SW 1271 (cell line): Measurements from ENCODE around the gene DBX1.
"Not testable (repeated sequence)": the region's sequence is repeated elsewhere in the genome, so short reads cannot be mapped to it uniquely, and the experiment has no call there.

ENCODE experiments used
- DNase-seq, 2 experiments: peaks; one replicate each; lab custom pipeline; 2025; lab: John Stamatoyannopoulos, UW

DBX1 gene

GRCh38 chr11:20160425-20161229 is at the start of gene DBX1:
TSS of gene DBX1 (minus strand) at chr11:20160475. CDS start at chr11:20160324, 151 bp downstream.
- DNase-seq = no peak

DNA sequence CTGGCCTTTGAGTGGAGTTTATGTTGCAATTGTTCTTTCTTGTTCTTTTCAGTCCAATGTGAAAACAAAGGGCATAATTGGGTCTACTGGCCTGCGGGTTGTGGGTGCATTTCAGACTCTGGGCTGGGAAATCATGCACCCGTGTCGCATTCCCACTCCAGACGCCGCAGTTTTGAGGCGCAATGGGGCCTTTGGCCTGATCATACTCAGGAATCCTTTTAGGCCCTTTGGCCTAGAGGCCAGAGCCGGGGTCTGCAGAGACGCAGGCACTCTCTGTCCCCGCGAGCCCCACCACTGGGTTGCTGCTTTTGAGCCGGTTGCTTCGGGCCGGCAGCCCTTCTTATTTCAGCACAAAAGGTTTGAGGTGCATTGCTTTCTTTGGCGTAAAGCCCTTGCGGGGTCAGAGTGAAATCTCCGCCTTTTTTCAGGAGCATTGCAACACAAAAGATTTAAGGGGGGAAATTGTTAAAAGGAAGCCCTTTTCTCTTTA is 48.4 kb upstream of the DBX1 start:
- no peak for DNase-seq

DNA sequence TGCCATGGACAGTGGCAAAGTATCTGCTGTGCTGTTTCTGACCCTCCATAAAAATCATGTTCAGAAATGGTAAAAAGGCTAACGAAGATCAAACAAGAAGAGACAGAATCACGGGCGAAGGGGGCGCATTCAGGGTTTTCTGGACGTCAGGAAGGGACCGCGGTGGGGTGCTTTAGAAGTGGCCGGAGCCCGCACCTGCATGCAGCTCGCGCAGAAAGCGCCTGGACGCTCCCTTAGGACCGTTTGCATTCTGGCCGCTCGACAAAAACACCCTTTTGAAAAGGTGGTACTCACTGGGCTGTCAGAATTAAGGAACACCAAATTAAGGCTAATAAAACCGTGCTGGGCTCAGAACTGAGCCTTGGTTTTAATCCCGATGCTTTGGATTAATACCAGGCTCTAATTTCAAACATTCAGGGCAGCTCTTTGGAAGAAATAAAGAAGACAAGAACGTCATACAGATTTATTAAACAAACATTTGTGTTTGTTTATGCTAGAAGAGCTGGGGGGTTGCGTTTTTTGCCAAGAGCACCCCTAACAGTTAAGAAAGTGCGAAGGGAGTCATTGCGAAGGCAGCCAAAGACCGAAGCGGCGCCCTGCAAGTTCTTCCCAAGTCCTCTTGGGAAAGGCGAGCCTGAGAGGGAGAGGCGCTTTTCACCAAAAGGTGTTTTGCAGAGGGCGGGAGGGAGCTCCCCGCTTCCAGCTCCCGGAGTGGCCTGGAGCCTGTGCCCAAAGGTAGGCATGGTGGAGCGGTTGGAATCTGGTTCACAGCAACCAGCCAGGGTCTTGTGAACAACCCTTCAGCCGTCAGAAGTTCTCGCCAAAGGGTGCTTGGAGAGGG is 47.7 kb upstream of the DBX1 start:
- DNase-seq = no peak

DNA sequence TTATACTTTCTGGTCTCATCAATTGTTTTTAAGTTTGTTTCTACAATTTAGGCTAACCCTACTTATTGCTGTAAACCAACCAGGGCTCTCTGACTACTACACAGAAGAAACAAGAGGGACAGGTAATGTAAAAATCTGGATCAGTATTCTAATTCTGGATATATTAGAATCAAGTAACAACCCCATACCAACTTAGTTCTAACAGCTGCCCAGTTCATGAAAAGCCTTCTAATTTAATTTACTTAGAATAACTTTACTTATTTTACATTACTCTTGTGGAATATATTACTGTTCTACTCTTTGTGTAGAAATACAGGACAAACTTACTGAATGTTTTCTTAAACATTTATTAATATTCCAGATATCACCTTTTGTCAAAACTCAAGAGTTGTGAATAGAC is 45.5 kb upstream of the DBX1 start:
- DNase-seq = no peak

DNA sequence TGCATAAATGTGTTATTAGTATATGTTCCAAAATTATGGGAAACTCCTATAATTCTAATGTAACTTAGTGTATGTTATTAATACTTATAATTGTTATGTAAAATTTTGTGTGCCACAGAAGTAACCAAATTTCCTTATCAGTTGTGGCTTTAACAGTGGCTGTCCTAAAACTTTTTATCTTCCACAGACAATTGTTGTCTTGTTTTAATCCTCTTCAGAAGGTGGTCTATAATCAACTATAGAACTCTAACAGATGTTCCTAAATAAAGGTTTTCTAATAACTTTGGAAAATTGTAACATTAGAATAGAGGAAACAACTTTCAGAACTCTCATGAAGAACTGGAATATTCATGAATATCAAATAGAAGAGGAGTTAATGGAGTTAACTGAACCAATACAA is 44.4 kb upstream of the DBX1 start:
- no peak for DNase-seq

DNA sequence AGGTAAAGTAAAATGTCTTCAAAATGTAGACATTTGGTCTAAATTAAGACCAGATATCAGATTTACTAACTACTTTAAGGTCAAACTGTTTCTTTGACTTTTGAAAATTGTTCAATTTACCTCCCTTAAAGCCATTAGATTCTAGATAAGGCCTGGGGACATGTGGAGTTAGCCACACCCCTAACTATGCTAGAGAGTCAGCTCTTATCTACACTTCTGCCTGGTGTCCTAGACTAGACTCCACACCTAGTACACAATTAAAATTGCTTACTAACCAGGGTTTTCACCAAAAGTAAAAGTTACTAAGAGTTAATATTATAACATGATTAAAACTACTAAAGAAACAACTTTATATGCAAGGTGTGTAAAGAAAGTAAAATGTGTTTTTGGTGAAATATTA is 43.6 kb upstream of the DBX1 start:
- DNase-seq = no peak

- no peak for DNase-seq
Measured at GRCh38 chr11:20201231-20201630, 41.0 kb upstream of the DBX1 start.

DNA sequence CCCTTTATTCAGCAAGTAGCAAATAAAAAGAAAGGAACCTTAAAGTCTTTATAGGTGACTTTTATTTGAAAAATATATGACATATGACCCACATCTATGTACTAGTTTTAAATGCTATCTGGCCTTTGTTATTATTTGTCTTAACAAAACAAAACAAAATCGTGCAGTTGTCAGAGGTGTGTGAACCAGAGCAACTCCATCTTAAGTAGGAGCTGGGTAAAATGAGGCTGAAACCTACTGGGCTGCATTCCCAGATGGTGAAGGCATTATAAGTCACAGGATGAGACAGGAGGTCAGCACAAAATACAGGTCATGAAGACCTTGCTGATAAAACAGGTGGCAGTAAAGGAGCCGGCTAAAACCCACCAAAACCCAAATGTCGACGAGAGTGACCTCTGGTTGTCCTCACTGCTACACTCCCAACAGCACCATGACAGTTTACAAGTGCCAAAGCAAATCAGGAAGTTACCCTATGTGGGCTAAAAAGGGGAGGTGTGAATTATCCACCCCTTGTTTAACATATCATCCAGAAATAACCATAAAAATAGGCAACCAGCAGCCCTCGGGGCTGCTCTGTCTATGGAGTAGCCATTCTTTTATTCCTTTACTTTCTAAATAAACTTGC is 40.2 kb upstream of the DBX1 start:
- DNase-seq = not testable (repeated sequence)

GRCh38 chr11:20197881-20198280 is 37.6 kb upstream of the DBX1 start:
- no peak for DNase-seq

DNA sequence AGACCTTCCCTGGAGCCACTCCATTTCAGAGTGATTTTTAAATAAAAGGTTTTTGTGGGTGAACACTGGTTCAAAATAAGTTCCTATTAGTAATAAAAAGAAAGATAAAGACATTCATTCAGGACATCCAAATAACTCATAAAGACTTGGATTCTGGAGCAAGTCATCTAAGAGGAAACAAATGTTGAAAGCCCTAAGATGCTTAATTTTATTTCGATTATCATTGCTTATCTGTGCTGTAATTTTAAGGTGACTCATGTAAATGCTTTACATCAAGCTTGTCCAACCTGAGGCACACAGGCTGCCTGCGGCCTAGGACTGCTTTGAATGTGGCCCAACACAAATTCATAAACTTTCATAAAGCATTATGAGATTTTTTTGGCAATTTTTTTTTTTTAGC is 34.2 kb upstream of the DBX1 start:
- no peak for DNase-seq

DNA sequence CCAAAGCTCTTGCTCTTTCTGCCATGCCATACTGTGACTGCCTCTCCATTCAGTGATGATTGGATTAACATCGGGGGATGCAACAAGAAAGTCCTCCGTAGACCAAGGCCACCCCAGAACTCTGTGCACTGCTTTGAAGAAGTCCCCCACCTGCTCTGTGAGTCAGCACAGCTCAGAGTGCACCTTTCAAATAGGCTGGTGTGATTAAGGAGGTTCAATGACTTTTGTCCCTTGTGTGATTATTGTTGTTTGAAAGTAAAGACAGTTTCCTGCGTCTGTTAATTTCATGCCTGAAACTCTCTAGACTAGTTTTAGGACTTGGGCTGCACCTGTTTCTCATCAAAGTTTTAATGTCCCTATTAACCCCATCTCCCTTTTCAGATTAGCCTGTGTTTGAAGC is 33.0 kb upstream of the DBX1 start:
- no peak for DNase-seq

- no peak for DNase-seq
Measured at GRCh38 chr11:20192641-20193040, 32.4 kb upstream of the DBX1 start.

- DNase-seq = no peak
Measured at GRCh38 chr11:20192151-20192550, 31.9 kb upstream of the DBX1 start.

GRCh38 chr11:20178976-20179375 is 18.7 kb upstream of the DBX1 start:
- DNase-seq = no peak

DNA sequence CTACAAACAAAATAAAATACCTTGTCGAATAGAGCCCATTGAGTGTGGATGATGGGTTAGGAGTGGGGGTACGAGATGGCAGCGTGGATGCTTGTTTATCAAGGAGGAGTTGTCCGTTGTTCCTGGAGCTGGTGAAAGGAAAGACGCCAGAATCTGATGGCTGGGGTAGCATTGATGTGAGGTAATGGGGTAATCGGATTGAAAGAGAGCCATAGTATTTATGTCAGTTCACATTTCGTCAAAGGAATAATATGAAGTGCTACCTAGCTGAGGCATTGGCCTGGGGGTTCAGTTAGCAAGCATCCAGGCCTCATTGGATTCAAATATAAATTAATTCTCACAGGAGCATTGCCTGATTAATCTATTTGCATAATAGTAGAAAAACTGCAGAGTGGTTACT is 16.9 kb upstream of the DBX1 start:
- DNase-seq = no peak

DNA sequence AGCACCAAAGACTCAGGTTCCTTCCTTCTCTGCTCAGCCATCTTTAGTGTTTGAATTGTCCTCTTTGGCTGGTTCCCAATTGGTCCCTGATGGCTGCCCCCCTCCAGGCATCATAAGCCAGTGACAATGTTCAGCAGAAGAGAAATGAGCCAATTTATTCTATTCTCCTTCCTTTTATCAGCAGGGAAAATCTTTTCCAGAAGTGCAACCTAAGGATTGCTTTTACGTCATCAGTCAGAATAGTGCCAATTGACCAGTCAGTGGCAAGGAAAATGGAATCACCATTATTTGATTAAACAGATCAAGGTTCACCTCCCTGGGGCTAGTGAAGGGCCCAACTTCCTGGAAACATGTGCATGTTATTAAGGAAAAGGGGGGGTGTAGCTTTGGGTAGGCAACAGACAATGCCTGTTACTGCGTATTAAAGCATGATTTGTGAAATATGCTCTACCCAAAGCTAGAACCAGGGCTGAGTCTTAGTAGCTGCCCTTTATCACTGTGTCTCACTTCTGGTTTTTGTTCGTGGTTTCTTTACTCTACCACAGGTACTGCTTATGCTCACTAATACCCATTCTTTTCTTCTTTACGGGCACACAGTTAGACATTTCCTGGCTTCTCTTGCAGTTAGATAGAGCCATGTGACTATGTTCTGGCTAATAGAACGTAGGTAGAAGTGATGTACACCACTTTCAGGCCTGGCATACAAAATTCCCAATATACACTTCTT is 12.6 kb upstream of the DBX1 start:
- no peak for DNase-seq

- no peak for DNase-seq
Measured at GRCh38 chr11:20163783-20164481, 3.7 kb upstream of the DBX1 start.

- DNase-seq = no peak
Measured at GRCh38 chr11:20162824-20163782, 2.8 kb upstream of the DBX1 start.

DNA sequence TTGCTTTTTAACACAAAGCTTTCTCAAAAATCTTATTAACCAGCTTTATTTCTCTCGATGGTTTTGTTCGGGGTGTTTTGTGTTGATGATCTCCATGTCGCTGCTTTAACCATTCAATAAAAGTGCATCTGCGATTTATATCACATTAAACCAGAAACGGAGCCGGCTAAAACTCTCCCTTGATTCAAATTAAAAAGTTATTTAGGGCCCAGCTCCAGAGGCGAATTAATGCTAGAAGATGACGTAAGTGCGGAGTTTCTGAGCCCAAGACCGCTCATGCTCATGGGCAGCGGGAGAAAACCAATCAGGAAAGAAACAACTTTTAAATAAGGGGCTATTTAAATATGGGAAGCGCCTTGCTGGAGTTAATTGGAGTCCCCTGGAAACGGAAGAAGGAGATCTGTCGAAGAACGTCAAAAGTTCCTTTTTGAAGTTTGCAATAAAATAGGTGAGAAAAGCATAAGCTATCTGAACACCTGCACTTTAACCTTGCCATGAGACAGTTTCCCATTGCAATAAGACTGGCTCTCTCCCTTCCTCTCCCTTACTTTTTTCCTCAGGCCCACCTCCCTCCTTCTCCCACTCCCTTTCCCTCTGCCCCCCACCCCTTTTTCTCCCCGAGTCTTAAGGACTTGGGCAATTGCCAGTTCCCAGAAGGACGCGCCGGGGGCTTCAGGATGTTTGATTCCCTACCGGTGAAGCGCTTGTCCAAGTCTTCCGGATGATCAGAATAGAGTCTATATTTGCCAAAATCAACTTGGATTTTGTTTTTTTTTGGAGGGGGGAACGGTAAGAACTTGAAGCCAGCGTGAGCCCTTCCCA is 1.9 kb upstream of the DBX1 start:
- DNase-seq = no peak
